GM15510 (cell line): ENCODE results near the gene SEC24A.

Experiments
- POLR2A ChIP-seq: IDR thresholded peaks from 3 replicates; pipeline ENCODE4 v1.6.1; 2011; ENCODE audit warnings: borderline replicate concordance; ENCODE audit not compliant: insufficient read length; ENCODE audit errors: extremely low read depth

Gene SEC24A

GRCh38 chr5:134638760-134639201 lies 9.8 kb upstream of the SEC24A start:
- no peak for TF ChIP-seq POLR2A

- no peak for TF ChIP-seq POLR2A
These were observed 5.6 kb upstream of the SEC24A start for GRCh38 chr5:134642931-134643530.

GRCh38 chr5:134647750-134648424 lies 698 bp upstream of the SEC24A start:
- TF ChIP-seq POLR2A: no peak

GRCh38 chr5:134649163-134649835 lies 714 bp downstream of the SEC24A start:
- TF ChIP-seq POLR2A: no peak

- no peak for TF ChIP-seq POLR2A
These were observed 2.9 kb downstream of the SEC24A start for GRCh38 chr5:134651531-134651930.

- TF ChIP-seq POLR2A: no peak
These were observed 8.1 kb downstream of the SEC24A start for GRCh38 chr5:134656690-134657089.

GRCh38 chr5:134659456-134659855 lies 10.9 kb downstream of the SEC24A start:
- TF ChIP-seq POLR2A: no peak

GRCh38 chr5:134659922-134660321 lies 11.3 kb downstream of the SEC24A start:
- no peak for TF ChIP-seq POLR2A

- TF ChIP-seq POLR2A: no peak
These were observed 14.4 kb downstream of the SEC24A start for GRCh38 chr5:134662971-134663370.

GRCh38 chr5:134664448-134664847 lies 15.9 kb downstream of the SEC24A start:
- TF ChIP-seq POLR2A: no peak

- TF ChIP-seq POLR2A: no peak
These were observed 44.1 kb downstream of the SEC24A start for GRCh38 chr5:134692722-134693121.

- TF ChIP-seq POLR2A: no peak
These were observed 59.7 kb downstream of the SEC24A start for GRCh38 chr5:134708301-134708700.

GRCh38 chr5:134714120-134714519 lies 65.5 kb downstream of the SEC24A start:
- TF ChIP-seq POLR2A: no peak

- TF ChIP-seq POLR2A: no peak
These were observed 66.0 kb downstream of the SEC24A start for GRCh38 chr5:134714541-134714940.

- TF ChIP-seq POLR2A: no peak
These were observed 76.3 kb downstream of the SEC24A start for GRCh38 chr5:134724872-134725271.

GRCh38 chr5:134732819-134733218 lies 84.2 kb downstream of the SEC24A start:
- TF ChIP-seq POLR2A: no peak
